ENCODE measurements around the gene DDX60. TPM values are rescaled to one million over a fixed set of nuclear protein-coding genes. Genes with fewer than 3 reads are reported as not detected.

Gene DDX60
- total RNA-seq, 1 experiment from 2014 or later: 2.7 TPM

- DNase-seq (ENCODE audit: low spot score) (no peak), ATAC-seq (no peak)
- ChIA-PET CTCF (interaction anchor here (1.0 kb wide), 2 partner anchors 402 to 738 kb away, joined by 3 to 6 read pairs; no protein-coding TSS in a partner anchor), POLR2A (no interaction called here)
- Mint-ChIP-seq H3K27ac (no peak overlapping the region), H3K36me3 (no peaks in the 10 kb centered on the region), H3K4me1 (no peaks in the 10 kb centered on the region), H3K9me3 (no peaks in the 10 kb centered on the region), H3K27me3 (ENCODE audit: low read depth) (no peaks in the 10 kb centered on the region), H3K4me3 (no peak overlapping the region)
- TF ChIP-seq E2F5 (CRISPR knock-in tag; IDR thresholded peaks at IDR 0.05) (no peak), NR3C1 (CRISPR knock-in tag; conservative IDR thresholded peaks at IDR 0.05; ENCODE audit: low read depth) (no peak), ETV6 (CRISPR knock-in tag; IDR thresholded peaks at IDR 0.05) (no peak), ZNF396 (CRISPR knock-in tag; IDR thresholded peaks at IDR 0.05; ENCODE audit: borderline replicate concordance) (no peak)
These were observed 134.6 kb downstream of the DDX60 start for GRCh38 chr4:168183717-168184571.

GRCh38 chr4:168177546-168178149, 140.9 kb downstream of the DDX60 start:
- ATAC-seq: no peak
- Mint-ChIP-seq H3K4me3 (no peak overlapping the region), H3K27me3 (ENCODE audit: low read depth) (no peaks in the 10 kb centered on the region), H3K9me3 (no peaks in the 10 kb centered on the region), H3K27ac (no peak overlapping the region), H3K4me1 (no peaks in the 10 kb centered on the region), H3K36me3 (no peaks in the 10 kb centered on the region)
- ChIA-PET CTCF (no interaction called here), POLR2A (no interaction called here)
- no peak for DNase-seq (ENCODE audit: low spot score)
- TF ChIP-seq OVOL2 (CRISPR knock-in tag; IDR thresholded peaks at IDR 0.05; ENCODE audit: borderline replicate concordance): no peak
- no peak for TF ChIP-seq E2F5 (CRISPR knock-in tag; IDR thresholded peaks at IDR 0.05)
- no peak for TF ChIP-seq USF1 (CRISPR knock-in tag; IDR thresholded peaks at IDR 0.05)
- no peak for TF ChIP-seq ZNF396 (CRISPR knock-in tag; IDR thresholded peaks at IDR 0.05; ENCODE audit: borderline replicate concordance)
- no peak for TF ChIP-seq SP1 (CRISPR knock-in tag; conservative IDR thresholded peaks at IDR 0.05)
- no peak for TF ChIP-seq IRF1 (CRISPR knock-in tag; IDR thresholded peaks at IDR 0.05)
- TF ChIP-seq HMGA2 (CRISPR knock-in tag; IDR thresholded peaks at IDR 0.05): no peak
- no peak for TF ChIP-seq PRDM15 (CRISPR knock-in tag; IDR thresholded peaks at IDR 0.05)
- TF ChIP-seq EMX1 (CRISPR knock-in tag; IDR thresholded peaks at IDR 0.05): no peak
- no peak for TF ChIP-seq ZNF416 (CRISPR knock-in tag; IDR thresholded peaks at IDR 0.05)
- TF ChIP-seq ESRRA (CRISPR knock-in tag; IDR thresholded peaks at IDR 0.05; ENCODE audit: borderline replicate concordance): no peak
- TF ChIP-seq ZNF263 (CRISPR knock-in tag; IDR thresholded peaks at IDR 0.05; ENCODE audit: low read depth): no peak
- no peak for TF ChIP-seq NR3C1 (CRISPR knock-in tag; conservative IDR thresholded peaks at IDR 0.05; ENCODE audit: low read depth)
- no peak for TF ChIP-seq STAT6 (CRISPR knock-in tag; conservative IDR thresholded peaks at IDR 0.05; ENCODE audit: low read depth)
- TF ChIP-seq FOXP4 (CRISPR knock-in tag; IDR thresholded peaks at IDR 0.05): no peak
- TF ChIP-seq CREM (CRISPR knock-in tag; IDR thresholded peaks at IDR 0.05): no peak
- TF ChIP-seq RELA (CRISPR knock-in tag; IDR thresholded peaks at IDR 0.05; ENCODE audit: borderline replicate concordance): no peak
